ENCODE results near the gene HOXA10. TPM values are rescaled to one million over a fixed set of nuclear protein-coding genes. Genes with fewer than 3 reads are reported as not detected.

The HOXA10 gene
- total and polyA plus RNA-seq, 4 donors: 0.21 to 0.29 (median 0.26) TPM; not detected in 1

GRCh38 chr7:27145914-27146412 is 28.2 kb downstream of the HOXA10 start:
- peaks cover 0 to 30% (median 6%) of the 10 kb centered on the region in 4 donors for H3K36me3 ChIP-seq (ENCODE audit: control insufficient read depth in 4 of 4, insufficient read depth in 4 of 4, low read length in 4 of 4)
- H3K4me1 ChIP-seq (ENCODE audit: control insufficient read depth in 5 of 5, insufficient read depth in 5 of 5, low read length in 5 of 5): peaks cover 0 to 49% (median 8%) of the 10 kb centered on the region in 5 donors
- ATAC-seq (ENCODE audit: insufficient read depth, low FRiP score) (no peak), DNase-seq (peak; percentile 35 to 67 (median 58))
- H3K4me3 ChIP-seq: peak overlapping the region; percentile 18
- H3K9me3 ChIP-seq (ENCODE audit: control insufficient read depth in 4 of 4, insufficient read depth in 3 of 4, low read length in 3 of 4): peaks cover 0 to 4% (median 0%) of the 10 kb centered on the region in 4 donors
- peak overlapping the region in 1 of 2 donors; percentile 83 for H3K27ac ChIP-seq (ENCODE audit: low read depth in 1 of 2, low read length in 1 of 2)
- H3K9ac ChIP-seq (ENCODE audit: insufficient read depth in 1 of 2, low read length in 2 of 2): peak overlapping the region; percentile 11 to 96
- TF ChIP-seq CTCF (IDR thresholded peaks at IDR 0.05; ENCODE audit: control extremely low read depth, extremely low read depth): no peak
- H3K27me3 ChIP-seq (ENCODE audit: control insufficient read depth in 3 of 3, insufficient read depth in 3 of 3, low read length in 2 of 3): peaks cover 0 to 53% (median 10%) of the 10 kb centered on the region in 3 donors
- WGBS, 2 donors: 51 to 76% methylated on average over 11 of the region's 11 CpGs

GRCh38 chr7:27145165-27145913 is 28.8 kb downstream of the HOXA10 start:
- peak overlapping the region in 1 of 2 donors; percentile 96 for H3K9ac ChIP-seq (ENCODE audit: insufficient read depth in 1 of 2, low read length in 2 of 2)
- H3K9me3 ChIP-seq (ENCODE audit: control insufficient read depth in 4 of 4, insufficient read depth in 3 of 4, low read length in 3 of 4): peaks cover 0 to 4% (median 0%) of the 10 kb centered on the region in 4 donors
- no peak for ATAC-seq (ENCODE audit: insufficient read depth, low FRiP score)
- peaks cover 0 to 54% (median 5%) of the 10 kb centered on the region in 5 donors for H3K4me1 ChIP-seq (ENCODE audit: control insufficient read depth in 5 of 5, insufficient read depth in 5 of 5, low read length in 5 of 5)
- H3K36me3 ChIP-seq (ENCODE audit: control insufficient read depth in 4 of 4, insufficient read depth in 4 of 4, low read length in 4 of 4): peaks cover 0 to 37% (median 6%) of the 10 kb centered on the region in 4 donors
- peaks cover 0 to 54% (median 13%) of the 10 kb centered on the region in 3 donors for H3K27me3 ChIP-seq (ENCODE audit: control insufficient read depth in 3 of 3, insufficient read depth in 3 of 3, low read length in 2 of 3)
- WGBS, 2 donors: 36 to 56% methylated on average over 47 of the region's 47 CpGs
- no peak for TF ChIP-seq CTCF (IDR thresholded peaks at IDR 0.05; ENCODE audit: control extremely low read depth, extremely low read depth)
- H3K27ac ChIP-seq (ENCODE audit: low read depth in 1 of 2, low read length in 1 of 2): peak overlapping the region in 1 of 2 donors; percentile 83
- H3K4me3 ChIP-seq: peak overlapping the region; percentile 18
- DNase-seq: peak; percentile 41 to 61 (median 50)

- Histone ChIP-seq H3K4me1 (ENCODE audit: control insufficient read depth in 5 of 5, insufficient read depth in 5 of 5, low read length in 5 of 5) (peaks cover 0 to 52% (median 3%) of the 10 kb centered on the region in 5 donors), H3K9me3 (ENCODE audit: control insufficient read depth in 4 of 4, insufficient read depth in 3 of 4, low read length in 3 of 4) (peaks cover 0 to 4% (median 0%) of the 10 kb centered on the region in 4 donors), H3K27me3 (ENCODE audit: control insufficient read depth in 3 of 3, insufficient read depth in 3 of 3, low read length in 2 of 3) (peaks cover 0 to 52% (median 15%) of the 10 kb centered on the region in 3 donors), H3K4me3 (peak overlapping the region; percentile 18), H3K9ac (ENCODE audit: insufficient read depth in 1 of 2, low read length in 2 of 2) (peak overlapping the region in 1 of 2 donors; percentile 96), H3K27ac (ENCODE audit: low read depth in 1 of 2, low read length in 1 of 2) (peak overlapping the region in 1 of 2 donors; percentile 83), H3K36me3 (ENCODE audit: control insufficient read depth in 4 of 4, insufficient read depth in 4 of 4, low read length in 4 of 4) (peaks cover 0 to 42% (median 6%) of the 10 kb centered on the region in 4 donors)
- TF ChIP-seq CTCF (IDR thresholded peaks at IDR 0.05; ENCODE audit: control extremely low read depth, extremely low read depth): no peak
- ATAC-seq (ENCODE audit: insufficient read depth, low FRiP score): no peak
- WGBS, 2 donors: 26 to 37% methylated on average over 31 of the region's 31 CpGs
- DNase-seq: peak in 2 of 3 donors; percentile 50 to 71
These were observed 29.3 kb downstream of the HOXA10 start for GRCh38 chr7:27144781-27145164.

Measured in lung (tissue), 12 donors.